K562 (cell line): ENCODE measurements around the gene CHAT. TPM values are rescaled to one million over a fixed set of nuclear protein-coding genes. Genes with fewer than 3 reads are reported as not detected.
A peak's percentile ranks its signal among the peaks of the same experiment; 100 is the strongest.

ENCODE experiments used
- CXXC5 ChIP-seq: fragments of 250-450 bp; sonication (Bioruptor Pico); IDR thresholded peaks from 2 replicates; pipeline ENCODE4 v1.8.0; 2022; ENCODE audit warnings: inconsistent platforms, mild to moderate bottlenecking, moderate library complexity
- DLX4 ChIP-seq: fragments of 250-450 bp; sonication (Bioruptor Pico); IDR thresholded peaks from 2 replicates; pipeline ENCODE4 v1.6.1; 2021; ENCODE audit warnings: mild to moderate bottlenecking
- FOXM1 ChIP-seq, 2 experiments: fragments of 450-650 bp in 1 of 2; sonication (generic) in 1 of 2; formaldehyde crosslinking in 1 of 2; IDR thresholded peaks; 2 replicates each; pipeline versions ENCODE4 v1.6.1 to v1.9.0; 2017 to 2022; ENCODE audit warnings: low read depth in 2 of 2, mild to moderate bottlenecking in 2 of 2, missing genetic modification reagents in 1 of 2, moderate library complexity in 1 of 2
- RAD51 ChIP-seq: fragments of 450-650 bp; IDR thresholded peaks from 2 replicates; pipeline ENCODE4 v1.7.1; 2016; ENCODE audit warnings: low read depth, mild to moderate bottlenecking, borderline replicate concordance
- RBBP5 ChIP-seq: fragments of 200-600 bp; sonication (generic); IDR thresholded peaks from 2 replicates; pipeline ENCODE4 v1.6.1; 2012; ENCODE audit warnings: borderline replicate concordance, mild to moderate bottlenecking, low read length, control low read depth, inconsistent platforms; ENCODE audit not compliant: insufficient read depth, poor library complexity, severe bottlenecking
- RBM22 ChIP-seq: fragments of 200-400 bp; formaldehyde crosslinking; IDR thresholded peaks from 2 replicates; pipeline ENCODE4 v1.6.1; 2018; ENCODE audit warnings: low read length, low read depth; ENCODE audit not compliant: poor library complexity, severe bottlenecking
- ZNF133 ChIP-seq: fragments of 250-450 bp; sonication (Bioruptor Pico); IDR thresholded peaks from 2 replicates; pipeline ENCODE4 v1.4.0; 2020; ENCODE audit warnings: mild to moderate bottlenecking
- ZNF212 ChIP-seq: fragments of 450-650 bp; formaldehyde crosslinking; IDR thresholded peaks from 2 replicates; pipeline ENCODE4 v1.4.0; 2020; ENCODE audit warnings: mild to moderate bottlenecking
- ZNF407 ChIP-seq: fragments of 450-650 bp; IDR thresholded peaks from 2 replicates; pipeline ENCODE4 v1.6.1; 2016; ENCODE audit warnings: low read depth
- polyA plus RNA-seq, 8 experiments: library from polyadenylated mRNA; depleted of rRNA in 4 of 8; stranded (reverse) in 5 of 8; unstranded in 3 of 8; fragments of >200 nt; fragmentation: Nextera tagmentation in 2 of 8; fragmentation: Illumina TruSeq in 1 of 8; extraction: Ambion mirVana in 2 of 8; extraction: Trizol in 1 of 8; gene quantifications; 2 replicates each; pipeline versions ENCODE4 v1.2.1 to v1.2.3, GENCODE V29; 2011 to 2014; ENCODE audit warnings: inconsistent platforms in 1 of 8, missing spikeins in 1 of 8
- total RNA-seq, 7 experiments: library from RNA; depleted of rRNA in 6 of 7; stranded (reverse); fragments of >200 nt in 6 of 7; fragmentation: Illumina TruSeq in 2 of 7; extraction: Trizol in 2 of 7; gene quantifications; 2 replicates each; pipeline versions ENCODE4 v1.2.1 to v1.2.3, GENCODE V29; 2011 to 2021; ENCODE audit warnings: low replicate concordance in 1 of 7

CHAT gene
- total and polyA plus RNA-seq, 9 of the 15 experiments (the other 6 are each of a cell fraction or from before 2014, with no cell fraction given) = not detected

GRCh38 chr10:49679480-49679893 lies 65.7 kb downstream of the CHAT start, which contains the start of gene C10orf53 (continued):
- TF ChIP-seq DLX4 (CRISPR knock-in tag) (no peak), ZNF407 (no peak), ZNF212 (no peak), RAD51 (peak; percentile 95), ZNF133 (no peak), RBBP5 (no peak), FOXM1 (IDR thresholded peaks at IDR 0.05; ENCODE audit: low read depth) (no peak), FOXM1 (CRISPR knock-in tag; IDR thresholded peaks at IDR 0.05; ENCODE audit: low read depth) (no peak), CXXC5 (CRISPR knock-in tag) (peak; percentile 91), RBM22 (no peak)
